GM10266 (cell line): Measurements from ENCODE around the gene NCMAP.
"Not testable (repeated sequence)": the region's sequence is repeated elsewhere in the genome, so short reads cannot be mapped to it uniquely, and the experiment has no call there.

Experiments used
- DNase-seq: peaks from one replicate; pipeline ENCODE4 v3.0.0; 2012; ENCODE audit errors: extremely low spot score
- CTCF ChIP-seq: IDR thresholded peaks from 2 replicates; pipeline ENCODE4 v1.5.1; 2012; ENCODE audit warnings: mild to moderate bottlenecking, low read depth; ENCODE audit not compliant: control insufficient read depth, insufficient read depth; ENCODE audit errors: missing control alignments

Gene NCMAP

GRCh38 chr1:24555591-24556413 lies at the start of gene NCMAP:
NCMAP (plus strand) TSS chr1:24556087; CDS start chr1:24595431, 39,344 bp downstream.
- no peak for DNase-seq
- no peak for TF ChIP-seq CTCF

- no peak for TF ChIP-seq CTCF
- no peak for DNase-seq
These were observed 49.1 kb upstream of the NCMAP start for GRCh38 chr1:24506691-24507381.

- no peak for DNase-seq
- no peak for TF ChIP-seq CTCF
These were observed 48.5 kb upstream of the NCMAP start for GRCh38 chr1:24507405-24507804.

GRCh38 chr1:24508911-24509310 lies 47.0 kb upstream of the NCMAP start:
- DNase-seq = no peak
- no peak for TF ChIP-seq CTCF

- no peak for TF ChIP-seq CTCF
- DNase-seq = no peak
These were observed 42.2 kb upstream of the NCMAP start for GRCh38 chr1:24513706-24514105.

GRCh38 chr1:24514946-24515345 lies 40.9 kb upstream of the NCMAP start:
- DNase-seq = no peak
- no peak for TF ChIP-seq CTCF

- not testable (repeated sequence) for DNase-seq
These were observed 40.1 kb upstream of the NCMAP start for GRCh38 chr1:24515671-24516209.

GRCh38 chr1:24516506-24516905 lies 39.4 kb upstream of the NCMAP start:
- no peak for DNase-seq
- TF ChIP-seq CTCF = no peak
